GM19193 (cell line): Measurements from ENCODE around the gene PPP1R14C.

ENCODE experiments used
- POLR2A ChIP-seq: IDR thresholded peaks from 4 replicates; pipeline ENCODE4 v1.6.1; 2011; ENCODE audit not compliant: insufficient read depth, insufficient read length; ENCODE audit errors: extremely low read depth

PPP1R14C gene

DNA sequence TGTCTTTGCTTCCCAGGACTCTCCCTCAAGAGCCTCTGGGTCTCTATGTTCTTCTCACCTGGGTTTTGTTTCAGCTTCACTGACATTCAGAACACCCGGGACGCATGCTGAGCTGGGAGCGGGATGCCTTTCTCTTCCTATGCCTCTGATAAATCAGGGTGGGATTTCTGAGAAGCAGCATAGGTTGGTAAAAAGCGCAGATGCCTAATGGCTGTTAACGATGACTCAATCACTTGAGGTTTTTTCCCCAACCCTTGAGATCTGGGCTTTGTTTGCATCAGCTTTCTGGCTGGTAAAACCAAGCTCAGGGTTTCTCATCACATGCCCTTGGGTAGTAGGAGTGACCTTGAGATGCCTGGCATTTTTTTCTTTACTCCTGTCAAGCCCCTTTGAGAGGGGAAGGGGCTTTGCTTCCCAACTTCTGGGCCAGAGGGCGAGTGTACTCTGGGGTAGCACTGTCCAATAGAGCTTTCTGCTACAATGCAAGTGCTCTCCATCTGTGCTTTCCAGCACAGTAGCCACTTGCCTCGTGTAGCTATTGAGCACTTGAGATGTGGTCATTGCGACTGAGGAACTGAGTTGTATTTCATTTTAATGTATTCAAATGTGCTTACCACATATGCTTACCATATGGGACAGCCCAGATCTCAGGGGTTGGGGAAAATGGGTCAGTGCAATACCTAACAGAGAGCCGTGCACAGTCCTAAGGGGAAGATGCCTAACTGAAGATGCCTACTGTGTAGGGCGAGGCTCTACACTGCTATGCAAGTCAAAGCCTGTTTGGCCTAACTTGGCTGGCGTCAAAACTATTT, 69.1 kb downstream of the PPP1R14C start:
- no peak for TF ChIP-seq POLR2A

DNA sequence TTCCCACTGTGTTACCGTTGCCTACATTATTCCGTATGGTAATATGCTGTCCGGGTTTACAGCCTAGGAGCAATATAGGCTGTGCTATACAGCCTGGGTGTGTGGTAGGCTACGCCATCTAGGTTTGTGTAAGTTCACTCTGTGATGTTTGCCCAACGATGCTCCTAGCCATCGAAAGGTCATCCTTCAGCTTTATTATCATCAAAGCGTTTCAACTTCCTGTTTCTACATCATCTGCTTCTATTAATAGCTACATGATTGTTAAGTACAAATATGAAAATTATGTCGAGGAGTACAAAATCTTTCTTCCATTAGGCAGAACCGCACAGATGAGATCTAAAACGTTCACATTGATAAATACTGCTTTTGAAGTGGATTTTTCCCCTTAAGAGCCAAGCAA, 69.9 kb downstream of the PPP1R14C start:
- no peak for TF ChIP-seq POLR2A

DNA sequence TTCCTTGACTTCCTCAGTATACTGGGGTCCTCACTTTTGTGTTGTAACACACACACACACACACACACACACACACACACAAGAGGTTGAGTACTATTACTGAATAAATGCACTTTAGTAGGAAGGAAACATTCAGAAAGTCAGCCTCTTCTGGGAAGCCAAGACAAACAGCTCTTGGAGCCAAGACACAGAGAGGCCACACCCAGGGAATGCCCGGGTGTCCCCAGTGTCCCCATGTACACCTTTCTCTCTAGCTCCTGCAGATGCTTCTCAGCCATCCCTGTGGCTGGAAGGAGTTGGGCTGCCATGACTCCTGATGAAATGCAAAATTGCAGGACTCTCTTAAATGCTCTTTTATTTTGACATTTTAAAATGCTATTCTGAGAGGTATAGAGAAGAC, 70.5 kb downstream of the PPP1R14C start:
- no peak for TF ChIP-seq POLR2A

DNA sequence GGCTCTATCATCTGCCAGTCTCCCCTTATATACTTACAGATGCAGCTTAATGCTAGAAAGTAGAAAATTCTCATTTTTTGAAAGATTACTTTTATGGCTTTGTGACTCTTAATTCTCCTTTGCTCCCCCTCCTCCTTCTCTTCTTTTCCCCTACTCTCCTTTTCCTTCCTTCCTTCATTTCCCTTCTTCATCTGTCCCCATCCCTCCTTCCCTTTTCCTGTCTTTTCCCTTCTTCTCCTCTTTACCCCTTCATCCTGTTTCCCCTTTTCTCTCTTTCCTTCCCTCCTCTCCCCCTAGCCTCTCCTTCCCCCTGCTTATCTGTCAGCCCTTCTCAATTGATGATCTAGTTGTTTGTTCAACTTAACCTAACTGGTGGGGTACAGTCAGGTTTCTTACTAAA, 71.5 kb downstream of the PPP1R14C start:
- no peak for TF ChIP-seq POLR2A

DNA sequence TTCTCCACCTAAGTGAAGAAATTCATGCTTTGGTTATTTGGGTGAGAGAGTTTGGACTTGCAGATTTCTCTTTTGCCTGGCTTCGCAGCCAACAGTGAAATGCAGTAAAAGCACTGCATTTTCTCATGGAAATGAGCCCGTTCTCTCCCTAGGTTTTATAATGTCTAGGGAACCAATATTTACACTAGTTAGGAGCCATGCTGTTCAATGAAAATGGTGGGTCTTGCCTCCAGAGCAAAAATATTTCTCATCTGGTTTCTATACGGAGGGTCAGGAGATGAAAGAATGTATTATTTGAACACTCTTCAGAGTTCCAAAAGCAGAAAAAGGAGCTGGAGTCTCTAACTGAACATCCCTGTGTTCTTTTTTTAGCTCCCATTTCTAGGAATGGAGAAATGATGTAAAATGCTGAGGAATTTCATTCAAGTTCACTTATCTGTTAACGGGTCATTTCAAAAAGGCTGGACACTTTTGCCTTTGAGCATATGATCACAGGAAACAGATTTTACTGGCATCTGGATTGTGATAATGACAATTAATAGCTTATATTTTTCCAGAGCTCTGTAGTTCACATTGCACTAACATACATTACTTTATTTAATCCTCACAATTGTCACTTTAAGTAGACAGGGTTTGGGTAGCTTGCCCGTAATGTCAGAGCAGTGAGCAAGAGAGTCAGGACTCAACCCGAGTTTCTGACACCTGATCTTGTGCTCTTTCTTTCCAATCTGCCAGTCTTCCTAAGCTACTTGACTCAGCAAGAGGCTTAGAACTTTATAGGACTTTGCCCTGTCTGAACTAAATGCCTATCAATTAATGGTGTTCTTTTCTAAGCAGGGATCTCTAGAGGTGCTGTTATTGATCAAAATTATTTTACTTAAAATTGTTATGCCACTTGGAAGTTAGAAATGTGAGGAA, 78.0 kb downstream of the PPP1R14C start:
- no peak for TF ChIP-seq POLR2A

DNA sequence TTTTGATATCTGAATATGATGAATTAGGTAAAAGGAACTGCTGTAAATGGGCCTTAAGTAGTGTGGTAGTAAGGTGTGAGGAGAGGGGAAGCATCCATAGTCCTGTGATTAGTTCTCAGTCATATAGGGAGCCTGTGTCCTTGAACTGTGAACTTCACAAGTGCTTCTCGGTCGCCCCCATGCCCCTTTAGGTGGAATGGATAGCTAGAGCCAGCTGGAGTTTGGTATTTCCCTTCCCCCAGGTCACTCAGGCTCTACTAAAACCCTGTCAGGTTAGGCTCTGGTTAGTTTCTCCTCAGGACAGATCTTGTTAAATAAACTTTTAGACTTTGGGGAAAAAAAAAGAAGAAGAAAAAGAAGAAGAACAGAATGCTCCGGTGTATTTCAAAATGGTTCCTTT, 82.0 kb downstream of the PPP1R14C start:
- TF ChIP-seq POLR2A: no peak

DNA sequence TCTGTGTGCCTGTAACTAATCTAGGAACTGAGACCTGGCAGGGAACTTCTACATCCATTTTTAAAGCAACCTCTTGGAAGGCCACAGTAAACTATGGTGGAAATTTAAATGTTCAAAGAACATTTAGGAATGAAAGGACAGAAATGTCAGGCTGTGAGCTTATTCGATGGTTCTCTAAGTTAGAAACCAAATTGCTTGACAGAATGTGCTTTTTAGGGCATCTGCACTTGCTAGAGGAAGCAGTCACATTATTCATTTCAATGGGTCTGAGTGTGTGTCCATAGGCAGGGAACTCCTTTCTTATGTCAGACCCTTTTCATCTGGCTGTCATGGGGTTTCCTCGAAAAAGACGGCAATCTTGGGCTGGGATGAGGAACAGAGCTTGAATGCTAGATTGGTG, 84.4 kb downstream of the PPP1R14C start:
- TF ChIP-seq POLR2A: no peak

DNA sequence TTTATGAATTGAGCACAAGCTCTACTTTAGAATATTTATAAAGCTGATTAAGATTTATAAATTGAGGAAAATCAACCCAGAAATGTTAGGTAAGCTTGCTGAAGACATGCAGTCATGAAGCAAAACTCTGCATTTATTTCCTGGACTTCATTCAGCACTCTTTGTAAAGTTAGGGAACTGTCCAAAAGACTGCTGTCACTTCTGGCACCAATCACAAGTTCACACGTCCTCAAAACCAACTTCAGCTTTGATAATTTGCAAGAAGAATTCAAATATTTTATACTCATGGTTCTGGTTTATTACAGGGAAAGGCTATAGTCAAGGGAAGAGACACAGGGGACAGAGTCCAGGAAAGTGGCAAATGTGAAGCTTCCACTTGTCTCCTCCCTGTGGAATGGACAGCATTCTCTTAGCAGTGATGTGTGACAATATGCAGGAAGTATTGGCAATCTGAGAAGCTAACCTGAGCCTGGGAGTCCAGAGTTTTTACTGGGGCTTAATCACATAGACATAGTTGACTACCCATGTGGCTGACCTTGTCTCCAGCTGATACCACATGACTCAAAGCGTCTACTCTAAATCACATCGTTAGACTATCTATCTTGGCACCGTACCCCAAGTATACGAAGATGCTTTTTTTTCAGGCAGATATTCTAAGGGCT, 85.4 kb downstream of the PPP1R14C start:
- no peak for TF ChIP-seq POLR2A

DNA sequence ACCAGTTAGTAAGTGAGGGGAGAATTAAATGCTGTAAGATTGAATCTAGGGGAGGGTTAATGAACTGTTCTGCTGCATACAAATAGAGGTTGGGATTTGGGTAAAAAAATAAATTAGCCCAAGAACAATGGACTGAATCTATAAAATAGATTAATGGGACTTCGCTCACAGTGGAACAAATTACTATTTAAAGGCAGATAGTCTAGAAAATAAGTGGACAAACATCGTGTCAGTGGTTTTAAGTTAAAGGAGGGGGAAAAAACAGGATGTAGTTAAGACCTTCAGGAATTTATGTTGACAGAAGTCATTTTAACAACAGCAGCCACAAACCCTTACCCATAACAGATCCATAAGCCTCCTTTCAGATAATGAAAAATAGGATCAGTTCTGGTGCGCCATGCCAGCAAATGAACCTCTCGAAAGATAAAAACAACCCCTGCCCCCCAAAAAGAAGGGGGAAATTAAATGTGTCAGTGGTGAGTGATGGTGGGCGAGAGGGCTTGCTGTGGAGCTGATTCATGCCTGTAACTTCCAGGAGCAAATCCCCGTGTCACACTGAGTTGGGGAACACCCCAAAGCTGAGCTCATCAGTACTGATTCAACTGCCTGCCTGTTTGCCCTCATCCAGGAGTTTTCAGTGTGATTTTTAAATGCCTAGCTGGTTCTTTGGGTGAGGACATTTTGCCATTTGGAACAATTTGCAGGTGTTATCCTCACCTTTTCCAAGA, 86.8 kb downstream of the PPP1R14C start:
- TF ChIP-seq POLR2A: no peak

DNA sequence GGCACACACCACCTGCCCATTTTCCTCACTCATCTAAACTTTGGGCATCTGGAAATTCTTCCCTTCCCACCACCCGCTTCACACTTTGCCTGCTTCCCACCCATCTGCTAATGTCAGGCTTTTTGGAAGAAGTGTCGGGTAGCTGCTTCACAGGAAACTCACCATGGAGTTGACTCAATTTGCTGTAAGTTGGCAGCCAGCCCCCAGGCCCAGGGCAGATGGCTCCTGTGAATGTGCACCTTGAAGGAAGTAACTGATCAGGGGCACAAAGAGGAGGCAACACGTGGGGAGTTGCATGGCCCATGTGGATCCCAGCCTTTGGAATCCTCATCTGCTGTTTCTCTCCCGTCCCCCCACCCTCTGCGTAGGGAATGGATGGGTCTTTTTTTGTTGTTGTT, 87.3 kb downstream of the PPP1R14C start:
- no peak for TF ChIP-seq POLR2A

DNA sequence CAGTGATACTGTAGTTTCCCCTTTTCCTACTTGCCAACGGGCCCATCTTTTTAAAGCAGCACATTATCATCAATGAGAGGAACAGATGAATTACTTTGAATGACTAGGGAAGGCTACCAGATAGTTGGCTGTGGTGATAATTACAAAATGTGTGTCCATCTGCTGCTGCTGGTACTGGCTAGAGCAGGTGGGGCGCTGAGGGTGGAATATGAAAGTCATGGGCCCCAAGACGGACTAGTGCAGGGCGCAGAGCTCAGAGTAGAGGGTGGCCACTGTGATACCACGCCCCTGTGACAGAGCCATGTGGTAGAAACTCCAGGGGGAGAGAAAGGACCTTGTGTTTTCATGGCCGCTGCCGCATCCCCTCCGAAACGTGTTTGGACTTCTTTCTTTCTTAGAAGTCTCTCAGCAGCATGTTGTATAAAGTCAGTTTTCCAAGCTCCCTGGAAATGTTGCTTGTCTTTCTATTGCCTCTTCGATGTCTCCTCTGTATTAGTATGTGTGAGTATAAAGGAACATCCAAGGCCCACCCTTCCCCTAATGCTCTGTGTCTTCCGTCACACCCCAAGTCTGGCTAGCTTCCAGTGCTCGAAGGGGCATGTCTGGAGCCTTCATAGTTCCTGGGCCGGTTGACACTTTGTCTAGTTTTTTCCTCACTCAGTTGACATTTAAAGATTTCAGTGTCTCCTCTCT, 88.1 kb downstream of the PPP1R14C start:
- TF ChIP-seq POLR2A: no peak

DNA sequence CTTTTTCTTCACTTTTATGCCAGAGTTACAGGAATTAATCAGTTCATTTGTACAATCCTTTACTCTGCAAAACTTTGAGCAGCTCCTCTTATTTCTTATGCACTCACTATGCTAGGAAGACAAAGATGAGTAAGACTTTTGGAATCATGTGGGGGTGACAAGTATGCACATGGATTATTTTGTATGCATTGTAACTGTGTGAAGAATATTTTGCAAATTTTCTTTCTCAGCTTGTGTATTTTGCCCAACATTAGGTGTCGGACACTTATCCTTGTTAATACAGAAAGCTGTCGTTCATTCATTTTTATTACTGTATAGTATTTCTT, 88.6 kb downstream of the PPP1R14C start:
- TF ChIP-seq POLR2A: no peak

DNA sequence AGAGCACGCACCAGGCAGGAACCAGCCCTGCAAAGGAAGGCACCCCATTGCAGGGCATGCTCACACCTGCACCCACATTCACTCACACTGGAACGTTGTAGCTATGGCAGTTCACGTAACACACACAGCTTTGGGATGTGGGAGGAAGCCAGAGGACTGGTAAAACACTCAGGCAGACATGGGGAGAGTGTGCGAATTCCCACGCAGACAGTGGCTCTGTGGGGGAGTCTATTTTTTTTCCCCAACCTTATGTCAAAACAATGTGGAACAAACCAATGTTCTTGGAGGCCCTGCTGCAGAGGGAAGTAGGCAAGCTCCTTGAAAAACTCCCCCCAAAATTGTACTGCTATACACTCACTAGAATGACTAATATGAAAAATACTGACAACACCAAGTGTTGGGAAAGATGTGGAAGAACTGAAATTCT, 91.0 kb downstream of the PPP1R14C start:
- TF ChIP-seq POLR2A: no peak

DNA sequence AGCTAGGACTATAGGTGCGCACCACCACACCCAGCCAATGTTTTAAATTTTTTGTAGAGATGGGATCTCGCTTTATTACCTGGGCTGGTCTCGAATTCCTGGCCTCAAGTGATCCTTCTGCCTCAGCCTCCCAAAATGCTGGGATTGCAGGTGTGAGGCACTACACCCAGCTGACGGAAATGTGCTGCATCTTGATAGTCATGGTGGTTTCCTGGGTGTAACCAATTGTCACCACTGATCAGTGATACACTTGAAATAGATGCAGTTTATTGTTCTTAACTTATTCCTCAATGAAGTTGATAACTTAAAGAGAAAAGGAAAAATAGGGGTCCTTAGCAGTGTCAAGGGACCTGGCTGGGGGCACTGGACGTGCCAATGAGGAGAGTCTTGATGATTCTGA, 92.4 kb downstream of the PPP1R14C start:
- no peak for TF ChIP-seq POLR2A

DNA sequence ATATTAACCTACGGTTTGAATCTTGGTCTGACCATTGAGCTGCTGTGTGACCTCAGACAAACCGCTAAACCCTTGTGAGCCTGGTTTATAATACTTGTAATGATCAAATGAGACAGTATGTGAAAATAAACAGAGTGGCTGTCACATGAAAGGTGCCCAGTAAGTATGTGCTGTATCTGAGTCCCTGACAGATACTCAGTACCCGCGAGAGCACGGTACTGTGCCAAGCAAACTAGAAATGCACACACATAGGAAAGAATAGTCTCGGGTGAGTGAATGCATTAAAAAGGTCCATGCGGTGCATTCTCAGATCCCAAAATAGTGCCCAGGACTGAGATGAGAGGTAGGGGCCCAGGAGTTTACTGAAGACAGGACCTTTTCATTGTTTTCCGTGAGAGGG, 93.3 kb downstream of the PPP1R14C start:
- TF ChIP-seq POLR2A: no peak

DNA sequence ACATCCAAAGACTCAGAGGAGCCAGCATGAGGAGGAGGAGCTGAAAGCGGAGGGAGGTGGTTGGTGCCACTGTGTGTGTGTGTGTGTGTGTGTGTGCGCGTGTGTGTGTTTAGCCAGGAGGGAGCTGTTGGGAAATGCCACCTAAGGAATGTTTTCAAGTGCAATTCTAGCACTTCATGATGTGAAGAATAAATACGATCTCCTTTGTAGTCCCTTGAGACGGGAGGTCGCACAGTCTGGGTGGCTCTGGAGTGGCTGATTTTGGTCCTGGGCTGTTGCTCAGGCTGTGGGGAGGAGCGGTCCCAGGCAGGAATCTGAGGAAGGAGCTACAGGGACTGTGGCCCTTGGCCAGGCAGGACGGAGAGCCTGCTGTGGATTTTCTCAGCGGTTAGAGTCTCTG, 93.7 kb downstream of the PPP1R14C start:
- TF ChIP-seq POLR2A: no peak
